ENCODE measurements around the gene TOMM5. TPM values are rescaled to one million over a fixed set of nuclear protein-coding genes. Genes with fewer than 3 reads are reported as not detected.

TOMM5 gene
- total and polyA plus RNA-seq, 2 of the 13 experiments (the other 11 are each of a cell fraction or from before 2014, with no cell fraction given) = 147 to 315 TPM

GRCh38 chr9:37575921-37576721 lies 16.3 kb downstream of the TOMM5 start, which contains the start of gene FBXO10 (continued):
- TF ChIP-seq ZNF275 (CRISPR knock-in tag; IDR thresholded peaks at IDR 0.05; ENCODE audit: borderline replicate concordance) = 0 out of 2 replicates have a peak, but pooled peaks have one; percentile 36
- 0 out of 2 replicates have a peak, but pooled peaks have one; percentile 25 for TF ChIP-seq POLR2AphosphoS5 (IDR thresholded peaks at IDR 0.05; ENCODE audit: low read depth, low read length)
- no peak for TF ChIP-seq ZFP62 (CRISPR knock-in tag; IDR thresholded peaks at IDR 0.05)
- TF ChIP-seq, protein P1, sequence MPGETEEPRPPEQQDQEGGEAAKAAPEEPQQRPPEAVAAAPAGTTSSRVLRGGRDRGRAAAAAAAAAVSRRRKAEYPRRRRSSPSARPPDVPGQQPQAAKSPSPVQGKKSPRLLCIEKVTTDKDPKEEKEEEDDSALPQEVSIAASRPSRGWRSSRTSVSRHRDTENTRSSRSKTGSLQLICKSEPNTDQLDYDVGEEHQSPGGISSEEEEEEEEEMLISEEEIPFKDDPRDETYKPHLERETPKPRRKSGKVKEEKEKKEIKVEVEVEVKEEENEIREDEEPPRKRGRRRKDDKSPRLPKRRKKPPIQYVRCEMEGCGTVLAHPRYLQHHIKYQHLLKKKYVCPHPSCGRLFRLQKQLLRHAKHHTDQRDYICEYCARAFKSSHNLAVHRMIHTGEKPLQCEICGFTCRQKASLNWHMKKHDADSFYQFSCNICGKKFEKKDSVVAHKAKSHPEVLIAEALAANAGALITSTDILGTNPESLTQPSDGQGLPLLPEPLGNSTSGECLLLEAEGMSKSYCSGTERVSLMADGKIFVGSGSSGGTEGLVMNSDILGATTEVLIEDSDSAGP (CRISPR knock-in tag; IDR thresholded peaks at IDR 0.05; ENCODE audit: borderline replicate concordance) = no peak
- TF ChIP-seq MAFG (CRISPR knock-in tag; IDR thresholded peaks at IDR 0.05) = no peak
- TF ChIP-seq SRY (CRISPR knock-in tag; IDR thresholded peaks at IDR 0.05) = peak; percentile 74; the same call in 1 of the 2 replicates
- TF ChIP-seq KDM2A (CRISPR knock-in tag; IDR thresholded peaks at IDR 0.05; ENCODE audit: borderline replicate concordance, low read depth) = peak; percentile 74; the same call in 1 of the 2 replicates
- 0 out of 2 replicates have a peak, but pooled peaks have one; percentile 77 for TF ChIP-seq ZNF879 (CRISPR knock-in tag; IDR thresholded peaks at IDR 0.05)
- peak; percentile 42 for TF ChIP-seq RBM39 (IDR thresholded peaks at IDR 0.05; ENCODE audit: low read depth, low read length, poor library complexity, severe bottlenecking)
- peak; percentile 84 for TF ChIP-seq ZNF143 (CRISPR knock-in tag; IDR thresholded peaks at IDR 0.05)
- no peak for TF ChIP-seq HNF4A (CRISPR knock-in tag; IDR thresholded peaks at IDR 0.05)
- TF ChIP-seq PCBP1 (IDR thresholded peaks at IDR 0.05; ENCODE audit: borderline replicate concordance, low read depth, low read length) = no peak
- TF ChIP-seq KMT2A (CRISPR knock-in tag; IDR thresholded peaks at IDR 0.05) = 0 out of 2 replicates have a peak, but pooled peaks have one; percentile 60
- TF ChIP-seq ZKSCAN1 (IDR thresholded peaks at IDR 0.05; ENCODE audit: low read length) = no peak
- TF ChIP-seq MXI1 (IDR thresholded peaks at IDR 0.05; ENCODE audit: borderline replicate concordance, low read depth, low read length) = peak; percentile 23; the same call in 1 of the 3 replicates
- 0 out of 2 replicates have a peak, but pooled peaks have one; percentile 16 for TF ChIP-seq ZSCAN31 (CRISPR knock-in tag; IDR thresholded peaks at IDR 0.05; ENCODE audit: low read depth)
- peak; percentile 33; the same call in 1 of the 2 replicates for TF ChIP-seq ZMYM4 (CRISPR knock-in tag; IDR thresholded peaks at IDR 0.05)
- TF ChIP-seq HNRNPLL (IDR thresholded peaks at IDR 0.05; ENCODE audit: low read depth, low read length, poor library complexity, severe bottlenecking) = peak; percentile 85
- peak; percentile 77 for TF ChIP-seq RBFOX2 (IDR thresholded peaks at IDR 0.05; ENCODE audit: low read depth, low read length)
- no peak; the same call in 1 of the 2 replicates for TF ChIP-seq STAG1 (CRISPR knock-in tag; IDR thresholded peaks at IDR 0.05)
- TF ChIP-seq DZIP1 (CRISPR knock-in tag; IDR thresholded peaks at IDR 0.05) = 0 out of 2 replicates have a peak, but pooled peaks have one; percentile 26
- TF ChIP-seq REPIN1 (CRISPR knock-in tag; IDR thresholded peaks at IDR 0.05; ENCODE audit: borderline replicate concordance, low read depth) = no peak
- peak; percentile 69; the same call in 1 of the 2 replicates for TF ChIP-seq SPEN (CRISPR knock-in tag; IDR thresholded peaks at IDR 0.05; ENCODE audit: low read depth)

Data from HepG2 (cell line).